GM19463 (cell line): Measurements from ENCODE around the gene TRRAP.

Experiments
- ATAC-seq: cut with Tn5 transposase; IDR thresholded peaks from one replicate; pipeline ENCODE4 v1.9.1; 2021; ENCODE audit warnings: mild to moderate bottlenecking, moderate library complexity; ENCODE audit not compliant: unreplicated experiment

The TRRAP gene

GRCh38 chr7:98985406-98985805 is 107.1 kb downstream of the TRRAP start:
- ATAC-seq, result no peak

GRCh38 chr7:98985945-98986344 is 107.6 kb downstream of the TRRAP start:
- no peak for ATAC-seq

- no peak for ATAC-seq
Measured at GRCh38 chr7:98988641-98989040, 110.3 kb downstream of the TRRAP start.

DNA sequence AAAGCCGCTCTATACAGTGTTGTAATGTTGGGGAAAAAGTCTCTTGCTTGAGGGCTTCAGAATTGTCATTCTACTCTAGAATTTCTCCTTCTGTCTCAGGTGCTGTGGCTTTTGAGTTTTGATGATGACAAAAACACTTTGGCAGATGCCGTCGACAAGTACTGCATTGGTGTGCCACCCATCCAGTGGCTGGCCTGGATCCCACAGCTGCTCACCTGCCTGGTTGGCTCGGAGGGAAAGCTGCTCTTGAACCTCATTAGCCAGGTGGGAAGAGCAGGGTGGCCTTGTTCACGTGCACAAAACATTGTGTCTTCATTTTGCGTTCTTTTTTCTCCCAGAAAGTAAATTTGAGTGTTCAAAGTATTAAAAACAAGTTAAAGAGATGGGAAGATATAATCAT is 112.0 kb downstream of the TRRAP start:
- no peak for ATAC-seq

- ATAC-seq, result no peak
Measured at GRCh38 chr7:98991141-98991540, 112.8 kb downstream of the TRRAP start.

DNA sequence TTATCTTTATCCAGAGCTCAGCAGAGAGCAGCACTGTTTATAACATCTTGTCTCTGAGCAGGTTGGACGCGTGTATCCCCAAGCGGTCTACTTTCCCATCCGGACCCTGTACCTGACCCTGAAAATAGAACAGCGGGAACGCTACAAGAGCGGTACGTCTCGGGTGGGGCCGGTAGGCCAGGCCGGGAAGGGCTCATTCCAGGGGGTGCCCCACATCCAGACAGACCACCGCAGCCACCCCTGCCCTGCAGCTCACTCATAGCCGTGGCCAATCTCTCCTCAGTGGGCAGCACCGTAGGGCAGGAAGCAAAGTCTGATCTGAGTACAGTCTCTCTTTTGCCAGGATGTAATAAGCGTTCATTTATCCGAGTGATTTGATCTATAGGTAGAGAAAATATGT is 113.7 kb downstream of the TRRAP start:
- ATAC-seq, result no peak

GRCh38 chr7:98993024-98993897 is 114.9 kb downstream of the TRRAP start:
- ATAC-seq, result no peak

GRCh38 chr7:98994046-98994944 is 116.0 kb downstream of the TRRAP start:
- no peak for ATAC-seq

DNA sequence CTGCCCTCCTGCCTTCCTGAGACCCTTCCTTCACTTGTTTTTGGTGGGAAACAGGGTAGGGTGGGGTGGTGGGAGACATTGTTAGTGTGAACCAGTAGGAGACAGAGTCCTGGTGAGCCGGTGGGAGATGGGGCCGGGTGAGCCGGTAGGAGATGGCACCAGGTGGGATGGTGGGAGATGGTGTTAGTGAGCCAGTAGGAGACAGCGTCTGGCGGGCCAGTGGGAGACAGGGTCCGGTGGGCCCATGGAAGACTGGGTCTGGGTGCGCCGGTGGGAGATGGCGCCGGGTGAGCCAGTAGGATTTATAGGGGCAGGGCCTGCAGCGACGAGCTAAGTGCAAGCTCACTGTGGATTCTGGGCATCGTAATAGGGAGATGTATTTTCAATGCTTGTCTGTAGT is 116.8 kb downstream of the TRRAP start:
- ATAC-seq, result no peak

DNA sequence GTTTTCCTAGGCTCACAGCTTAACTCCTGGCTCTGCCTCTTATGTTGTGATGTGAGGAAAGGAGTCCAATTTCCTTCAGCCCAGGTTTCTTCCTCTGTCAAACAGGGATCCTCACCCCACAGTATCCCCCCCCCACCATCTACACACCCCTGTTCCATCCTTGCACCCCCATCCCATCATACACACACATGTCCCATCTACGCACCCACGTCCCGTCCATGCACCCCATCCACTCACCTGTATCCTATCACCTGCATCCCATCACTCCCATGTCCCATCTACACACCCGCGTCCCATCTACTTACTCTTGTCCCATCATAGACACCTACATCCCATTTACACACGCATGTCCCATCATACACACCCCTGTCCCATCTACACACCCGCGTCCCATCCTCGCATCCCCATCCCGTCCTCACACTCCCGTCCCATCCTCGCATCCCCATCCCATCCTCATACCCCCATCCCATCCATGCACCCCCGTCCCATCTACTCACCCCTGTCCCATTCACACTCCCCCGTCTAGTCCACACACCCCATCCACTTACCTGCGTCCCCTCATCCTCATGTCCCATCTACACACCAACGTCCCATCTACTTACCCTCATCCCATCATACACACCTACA is 117.3 kb downstream of the TRRAP start:
- no peak for ATAC-seq

- ATAC-seq, result no peak
Measured at GRCh38 chr7:98996150-98996552, 117.8 kb downstream of the TRRAP start.

GRCh38 chr7:98997846-98998245 is 119.5 kb downstream of the TRRAP start:
- no peak for ATAC-seq

GRCh38 chr7:98998821-98999725 is 120.7 kb downstream of the TRRAP start:
- ATAC-seq, result no peak

DNA sequence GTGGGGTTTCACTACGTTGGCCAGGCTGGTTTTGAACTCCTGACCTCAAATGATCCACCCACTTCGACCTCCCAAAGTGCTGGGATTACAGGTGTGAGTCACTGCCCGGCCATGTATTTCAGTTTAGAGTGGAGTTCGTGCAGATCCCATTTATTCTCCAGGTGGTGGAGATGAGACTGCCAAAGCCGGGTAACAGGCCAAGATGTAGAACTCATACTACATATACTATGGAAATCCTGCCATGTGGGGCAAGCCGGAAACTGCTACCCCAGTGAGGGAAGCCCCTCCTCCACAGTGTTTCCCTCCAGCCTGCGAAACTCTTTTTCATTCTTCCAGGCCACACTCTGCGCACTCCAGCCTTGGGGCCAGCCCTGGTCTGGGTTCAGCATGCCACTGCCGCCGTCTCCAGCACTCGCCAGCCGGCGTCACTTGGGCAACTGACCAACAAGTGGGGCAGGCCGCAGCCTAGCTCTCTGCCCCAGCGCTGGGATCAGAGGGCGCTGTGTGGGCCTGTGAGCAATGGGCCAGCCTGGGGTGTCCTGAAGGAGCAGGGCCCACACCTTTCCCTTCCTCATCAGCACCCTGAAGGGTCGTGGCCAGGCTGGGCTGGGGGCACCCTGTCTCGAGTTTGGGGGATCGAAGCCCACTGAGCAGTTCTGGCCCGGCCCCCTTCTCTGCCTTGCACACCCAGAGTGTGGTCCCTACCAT is 122.0 kb downstream of the TRRAP start:
- ATAC-seq, result no peak

DNA sequence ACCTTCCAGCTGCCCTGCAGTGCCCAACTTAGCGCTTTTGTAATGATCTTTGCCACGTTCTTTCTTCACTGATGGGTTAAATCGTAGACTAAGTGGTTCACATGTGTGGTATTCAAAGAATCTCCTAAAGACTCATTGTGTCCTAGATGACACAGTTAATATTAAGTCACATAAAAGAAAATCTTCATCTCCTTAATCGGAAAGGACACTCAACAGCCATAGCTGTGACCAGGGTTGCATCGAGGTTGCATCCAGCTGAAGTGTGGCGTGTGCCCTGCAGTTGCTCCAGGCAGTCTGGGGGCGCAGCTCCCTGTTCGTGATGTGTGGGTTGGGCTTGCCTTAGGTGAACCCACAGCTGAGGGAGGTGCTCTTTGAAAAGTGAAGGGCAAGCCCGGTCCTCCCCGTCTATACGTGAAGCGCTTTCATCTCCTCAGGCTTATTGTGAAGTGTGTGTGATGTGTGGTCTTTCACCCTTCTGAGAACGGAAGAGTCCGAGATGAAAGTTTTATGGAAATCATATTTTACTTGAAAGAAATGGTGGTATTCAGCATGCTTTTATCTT is 122.7 kb downstream of the TRRAP start:
- ATAC-seq, result no peak

GRCh38 chr7:99001482-99002147 is 123.3 kb downstream of the TRRAP start:
- no peak for ATAC-seq

DNA sequence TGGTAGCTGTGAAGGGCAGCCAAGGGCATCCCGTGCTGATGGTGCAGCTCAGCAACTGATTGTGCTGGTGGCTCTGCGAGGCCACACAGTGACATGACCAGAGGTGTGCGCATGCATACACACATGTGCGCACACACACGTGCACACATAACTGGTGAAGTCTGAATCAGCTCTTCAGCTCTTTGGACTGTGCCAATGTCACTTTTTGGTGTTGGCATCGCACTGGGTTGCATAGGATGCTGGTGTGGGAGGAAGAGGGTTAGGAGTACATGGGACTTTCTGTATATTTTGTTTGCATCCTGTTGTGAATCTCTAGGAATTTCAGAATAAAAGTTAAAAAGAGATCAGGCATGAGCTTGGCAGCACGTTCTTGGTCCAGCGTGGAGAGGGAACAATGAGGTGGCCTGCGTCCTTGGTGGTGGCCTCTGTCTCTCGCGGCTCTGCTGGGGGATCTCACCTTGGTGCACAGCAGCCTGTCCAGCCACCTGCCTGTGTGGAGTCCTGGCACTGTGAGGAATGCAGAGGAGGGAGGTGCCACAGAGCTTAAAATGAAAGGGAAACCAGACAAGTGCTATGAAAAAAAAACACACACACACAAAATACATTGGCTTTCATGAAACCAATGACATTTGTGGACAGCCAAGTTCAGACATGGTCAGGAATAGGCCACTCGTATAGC is 124.0 kb downstream of the TRRAP start:
- ATAC-seq, result no peak

- no peak for ATAC-seq
Measured at GRCh38 chr7:99002827-99003212, 124.5 kb downstream of the TRRAP start.
